HCT116 (cell line): ENCODE measurements around the gene ITIH1. TPM values are rescaled to one million over a fixed set of nuclear protein-coding genes. Genes with fewer than 3 reads are reported as not detected.

Experiments
- ATAC-seq: fragments of 200-7000 bp; cut with Tn5 transposase; 2 replicates; pipeline ENCODE4 v1.9.1; 2020; ENCODE audit warnings: mild to moderate bottlenecking, moderate library complexity
- BruUV-seq: library from RNA; stranded (reverse); fragments of 400-500 nt; replicated peaks from 2 replicates; lab custom pipeline; 2021; lab: Mats Ljungman, UMichigan
- CTCF ChIA-PET: fragments of 300-600 bp; sonication (Branson Sonifier 250); formaldehyde crosslinking; loops from one replicate; lab custom pipeline; 2021; ENCODE audit warnings: antibody characterized with exemption; lab: Charles Lee
- POLR2A ChIA-PET: fragments of 300-600, 350-600 bp; sonication (Branson Sonifier 250); formaldehyde crosslinking; loops from one replicate; lab custom pipeline; 2021; ENCODE audit warnings: antibody characterized with exemption; lab: Charles Lee
- RAD21 ChIA-PET, 2 experiments: fragments of 300-600 bp; sonication (Branson Sonifier 250); formaldehyde crosslinking; loops; one replicate each; lab custom pipeline; 2023; ENCODE audit warnings: low total read pairs in 2 of 2; ENCODE audit not compliant: uncharacterized antibody in 2 of 2, unreplicated experiment in 2 of 2, low non-redundant PET in 1 of 2; lab: Charles Lee
- DNase-seq: peaks from one replicate; pipeline ENCODE4 v3.0.0-alpha.2; 2010; ENCODE audit warnings: low read depth, low spot score
- H2AFZ ChIP-seq: fragments of 200-600 bp; shearing (Covaris generic), sonication (generic); 2 replicates; pipeline ENCODE4 v1.6.1; 2017; ENCODE audit warnings: low read depth, mixed run types, mixed read lengths, antibody characterized with exemption, low read length; ENCODE audit not compliant: poor library complexity, severe bottlenecking
- H3K27ac ChIP-seq: 2 replicates; pipeline ENCODE4 v1.5.1; 2012; ENCODE audit warnings: low read depth, low read length
- H3K27me3 ChIP-seq: fragments of 200-600 bp; sonication (generic); 2 replicates; pipeline ENCODE4 v1.6.1; 2016; ENCODE audit warnings: mixed run types, low read length, mixed read lengths; ENCODE audit not compliant: insufficient read depth
- H3K36me3 ChIP-seq, 2 experiments: fragments of 200-500 bp in 1 of 2; fragments of 200-600 bp in 1 of 2; sonication (Bioruptor generic) in 1 of 2; sonication (generic) in 1 of 2; 2 replicates each; pipeline versions ENCODE4 v1.5.1 to v1.6.1; 2014 to 2016; ENCODE audit warnings: low read length in 2 of 2, inconsistent platforms in 1 of 2, mixed read lengths in 1 of 2, mixed run types in 1 of 2; ENCODE audit not compliant: insufficient read depth in 2 of 2, control insufficient read depth in 1 of 2
- H3K4me1 ChIP-seq, 2 experiments: fragments of 200-600 bp in 1 of 2; sonication (generic) in 1 of 2; 2 replicates each; pipeline versions ENCODE4 v1.5.1 to v1.6.1; 2012 to 2017; ENCODE audit warnings: low read length in 2 of 2, inconsistent platforms in 1 of 2, mild to moderate bottlenecking in 1 of 2, mixed read lengths in 1 of 2, mixed run types in 1 of 2, moderate library complexity in 1 of 2; ENCODE audit not compliant: insufficient read depth in 2 of 2, control insufficient read depth in 1 of 2
- H3K4me2 ChIP-seq: fragments of 200-600 bp; sonication (generic); 2 replicates; pipeline ENCODE4 v1.6.1; 2017; ENCODE audit warnings: mixed run types, low read length, mixed read lengths
- H3K4me3 ChIP-seq, 2 experiments: fragments of 200-600 bp in 1 of 2; sonication (generic) in 1 of 2; replicated peaks in 1 of 2; 2 replicates each; pipeline ENCODE4 v1.5.1; 2011 to 2016; ENCODE audit warnings: low read length in 2 of 2, control low read depth in 1 of 2, low read depth in 1 of 2, mild to moderate bottlenecking in 1 of 2, mixed read lengths in 1 of 2, mixed run types in 1 of 2
- H3K79me2 ChIP-seq: fragments of 200-600 bp; sonication (generic); 2 replicates; pipeline ENCODE4 v1.6.1; 2017; ENCODE audit warnings: mild to moderate bottlenecking, mixed run types, low read length, moderate library complexity, mixed read lengths; ENCODE audit not compliant: insufficient read depth
- H3K9ac ChIP-seq: fragments of 200-600 bp; sonication (generic); 2 replicates; pipeline ENCODE4 v1.6.1; 2016; ENCODE audit warnings: low read length, mixed read lengths
- H3K9me2 ChIP-seq: fragments of 200-600 bp; sonication (generic), shearing (Covaris generic); 2 replicates; pipeline ENCODE4 v1.6.1; 2017; ENCODE audit warnings: mixed run types, mild to moderate bottlenecking, moderate library complexity; ENCODE audit not compliant: insufficient read depth
- H3K9me3 ChIP-seq, 2 experiments: fragments of 200-500 bp in 1 of 2; fragments of 200-600 bp in 1 of 2; sonication (Bioruptor generic) in 1 of 2; sonication (generic) in 1 of 2; 2 replicates each; pipeline ENCODE4 v1.6.1; 2014 to 2017; ENCODE audit warnings: low read length in 2 of 2, mixed read lengths in 2 of 2, inconsistent platforms in 1 of 2, low read depth in 1 of 2, mild to moderate bottlenecking in 1 of 2, mixed run types in 1 of 2, moderate library complexity in 1 of 2; ENCODE audit not compliant: control insufficient read depth in 1 of 2, insufficient read depth in 1 of 2
- H4K20me1 ChIP-seq: fragments of 200-600 bp; sonication (generic), shearing (Covaris generic); 2 replicates; pipeline ENCODE4 v1.6.1; 2017; ENCODE audit warnings: mixed run types, mild to moderate bottlenecking, moderate library complexity; ENCODE audit not compliant: insufficient read depth
- CBX3 ChIP-seq: IDR thresholded peaks from 2 replicates; pipeline ENCODE4 v1.6.1; 2012; ENCODE audit warnings: low read depth
- CEBPB ChIP-seq: IDR thresholded peaks from 2 replicates; pipeline ENCODE4 v1.6.1; 2012; ENCODE audit warnings: low read depth
- EGR1 ChIP-seq: IDR thresholded peaks from 2 replicates; pipeline ENCODE4 v1.6.1; 2012; ENCODE audit warnings: low read depth
- EZH2 ChIP-seq: fragments of 200-600 bp; sonication (generic); IDR thresholded peaks from 2 replicates; pipeline ENCODE4 v1.6.1; 2017; ENCODE audit warnings: antibody characterized with exemption, mixed run types
- FOSL1 ChIP-seq: IDR thresholded peaks from 2 replicates; pipeline ENCODE4 v1.6.1; 2012; ENCODE audit warnings: low read depth
- JUND ChIP-seq: IDR thresholded peaks from 2 replicates; pipeline ENCODE4 v1.6.1; 2012
- POLR2A ChIP-seq: IDR thresholded peaks from 2 replicates; pipeline ENCODE4 v1.7.0; 2011; ENCODE audit warnings: borderline replicate concordance; ENCODE audit not compliant: insufficient read depth, insufficient read length; ENCODE audit errors: extremely low read depth
- POLR2AphosphoS5 ChIP-seq: IDR thresholded peaks from 2 replicates; pipeline ENCODE4 v1.6.1; 2011; ENCODE audit warnings: mild to moderate bottlenecking, low read depth, low read length, moderate library complexity
- SIN3A ChIP-seq: IDR thresholded peaks from 2 replicates; pipeline ENCODE4 v1.6.1; 2012; ENCODE audit warnings: low read depth
- SRF ChIP-seq: IDR thresholded peaks from 2 replicates; pipeline ENCODE4 v1.6.1; 2012; ENCODE audit warnings: low read depth
- TCF7L2 ChIP-seq: IDR thresholded peaks from 2 replicates; pipeline ENCODE4 v1.7.0; 2011; ENCODE audit warnings: borderline replicate concordance, inconsistent platforms; ENCODE audit not compliant: insufficient read depth, insufficient read length; ENCODE audit errors: extremely low read depth
- ZFX ChIP-seq: fragments of 450-650 bp; IDR thresholded peaks from 2 replicates; pipeline ENCODE4 v1.6.1; 2017
- ZNF274 ChIP-seq: fragments of 200-500 bp; sonication (Bioruptor generic); IDR thresholded peaks from 2 replicates; pipeline ENCODE4 v1.6.1; 2014; ENCODE audit warnings: mild to moderate bottlenecking, low read depth, low read length, inconsistent platforms
- intact Hi-C: fragments of 100-400 bp; cut with micrococcal nuclease; formaldehyde crosslinking; loops from 2 replicates; pipeline ENCODE4 v1.10.0; 2022
- total RNA-seq: library from RNA; stranded (reverse); gene quantifications from one replicate; pipeline ENCODE4 v1.2.1, GENCODE V29; 2021; ENCODE audit not compliant: unreplicated experiment
- TF ChIP-seq, protein P1 (sequence below): IDR thresholded peaks from 2 replicates; pipeline ENCODE4 v1.6.1; 2012; ENCODE audit warnings: low read depth
- TF ChIP-seq, protein P2 (sequence below), 3 experiments: fragments of 200-600 bp in 1 of 3; sonication (generic) in 1 of 3; IDR thresholded peaks in 2 of 3; conservative IDR thresholded peaks in 1 of 3; 2 replicates each; pipeline ENCODE4 v1.5.1; 2012 to 2017; ENCODE audit warnings: low read depth in 2 of 3, low read length in 2 of 3, antibody characterized with exemption in 1 of 3, borderline replicate concordance in 1 of 3, control low read depth in 1 of 3, mild to moderate bottlenecking in 1 of 3, mixed read lengths in 1 of 3, mixed run types in 1 of 3, moderate library complexity in 1 of 3; ENCODE audit not compliant: insufficient read depth in 1 of 3
- TF ChIP-seq, protein P3 (sequence below): IDR thresholded peaks from 2 replicates; pipeline ENCODE4 v1.6.1; 2012

ITIH1 gene
- total RNA-seq, 1 experiment from 2014 or later, result 0.37 TPM

DNA sequence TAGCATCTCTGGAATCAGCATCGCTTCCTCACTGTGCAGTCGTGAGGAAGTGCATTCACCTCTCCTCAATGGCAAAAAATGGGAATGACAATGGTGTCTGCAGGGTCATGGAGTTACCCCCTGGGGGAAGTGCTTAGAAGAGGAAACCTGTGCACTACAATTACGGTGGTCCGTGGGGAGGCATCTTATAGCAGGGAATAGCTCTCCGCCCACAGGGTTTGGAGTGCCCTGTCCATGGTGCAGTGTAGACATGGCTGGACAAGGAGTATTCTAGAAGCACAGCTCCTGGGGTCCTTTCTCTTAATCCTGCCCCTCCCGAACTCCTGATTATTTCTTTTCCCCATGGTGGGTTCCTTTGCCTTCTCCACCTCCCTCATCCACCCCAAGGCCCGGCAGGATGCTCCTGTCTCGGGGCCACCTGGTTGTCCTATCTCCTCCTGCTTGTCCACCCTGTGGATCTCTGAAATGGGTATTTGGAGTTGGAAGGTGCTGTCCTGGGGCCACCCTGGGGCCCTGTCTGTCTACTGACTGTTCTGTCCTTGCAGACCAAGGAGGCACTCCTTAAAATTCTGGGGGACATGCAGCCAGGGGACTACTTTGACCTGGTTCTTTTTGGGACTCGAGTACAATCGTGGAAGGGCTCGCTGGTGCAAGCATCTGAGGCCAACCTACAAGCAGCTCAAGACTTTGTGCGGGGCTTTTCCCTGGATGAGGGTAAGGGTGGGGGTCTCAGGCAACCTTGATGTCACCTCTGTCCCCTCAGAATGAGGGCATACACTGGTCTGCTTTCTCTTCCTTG lies 5.2 kb downstream of the ITIH1 start:
- H3K9me3 ChIP-seq, result no peaks in the 10 kb centered on the region
- H3K4me1 ChIP-seq, result no peaks in the 10 kb centered on the region
- BruUV-seq, result no TSS peak
- no peak overlapping the region for H3K4me3 ChIP-seq
- DNase-seq, result no peak
- CTCF ChIA-PET, result no interaction called here
- H3K9ac ChIP-seq, result no peak overlapping the region
- intact Hi-C loops, result no loop called here
- RAD21 ChIA-PET, result no interaction called here
- H3K79me2 ChIP-seq, result no peaks in the 10 kb centered on the region
- no peak for ATAC-seq
- no peak overlapping the region for H3K4me2 ChIP-seq
- POLR2A ChIA-PET, result no interaction called here
- peaks cover 30% of the 10 kb centered on the region for H3K27me3 ChIP-seq
- H4K20me1 ChIP-seq, result no peaks in the 10 kb centered on the region
- no peak for TF ChIP-seq POLR2AphosphoS5
- no peak for TF ChIP-seq CBX3
- TF ChIP-seq EGR1, result no peak
- TF ChIP-seq ZFX, result no peak
- no peak for TF ChIP-seq FOSL1
- TF ChIP-seq, protein P1, sequence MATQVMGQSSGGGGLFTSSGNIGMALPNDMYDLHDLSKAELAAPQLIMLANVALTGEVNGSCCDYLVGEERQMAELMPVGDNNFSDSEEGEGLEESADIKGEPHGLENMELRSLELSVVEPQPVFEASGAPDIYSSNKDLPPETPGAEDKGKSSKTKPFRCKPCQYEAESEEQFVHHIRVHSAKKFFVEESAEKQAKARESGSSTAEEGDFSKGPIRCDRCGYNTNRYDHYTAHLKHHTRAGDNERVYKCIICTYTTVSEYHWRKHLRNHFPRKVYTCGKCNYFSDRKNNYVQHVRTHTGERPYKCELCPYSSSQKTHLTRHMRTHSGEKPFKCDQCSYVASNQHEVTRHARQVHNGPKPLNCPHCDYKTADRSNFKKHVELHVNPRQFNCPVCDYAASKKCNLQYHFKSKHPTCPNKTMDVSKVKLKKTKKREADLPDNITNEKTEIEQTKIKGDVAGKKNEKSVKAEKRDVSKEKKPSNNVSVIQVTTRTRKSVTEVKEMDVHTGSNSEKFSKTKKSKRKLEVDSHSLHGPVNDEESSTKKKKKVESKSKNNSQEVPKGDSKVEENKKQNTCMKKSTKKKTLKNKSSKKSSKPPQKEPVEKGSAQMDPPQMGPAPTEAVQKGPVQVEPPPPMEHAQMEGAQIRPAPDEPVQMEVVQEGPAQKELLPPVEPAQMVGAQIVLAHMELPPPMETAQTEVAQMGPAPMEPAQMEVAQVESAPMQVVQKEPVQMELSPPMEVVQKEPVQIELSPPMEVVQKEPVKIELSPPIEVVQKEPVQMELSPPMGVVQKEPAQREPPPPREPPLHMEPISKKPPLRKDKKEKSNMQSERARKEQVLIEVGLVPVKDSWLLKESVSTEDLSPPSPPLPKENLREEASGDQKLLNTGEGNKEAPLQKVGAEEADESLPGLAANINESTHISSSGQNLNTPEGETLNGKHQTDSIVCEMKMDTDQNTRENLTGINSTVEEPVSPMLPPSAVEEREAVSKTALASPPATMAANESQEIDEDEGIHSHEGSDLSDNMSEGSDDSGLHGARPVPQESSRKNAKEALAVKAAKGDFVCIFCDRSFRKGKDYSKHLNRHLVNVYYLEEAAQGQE, result no peak
- TF ChIP-seq, all 23 proteins: peak for 0
- Histone ChIP-seq H3K36me3 (no peaks in the 10 kb centered on the region), H2AFZ (no peak overlapping the region), H3K9me2 (no peaks in the 10 kb centered on the region), H3K27ac (no peak overlapping the region)

DNA sequence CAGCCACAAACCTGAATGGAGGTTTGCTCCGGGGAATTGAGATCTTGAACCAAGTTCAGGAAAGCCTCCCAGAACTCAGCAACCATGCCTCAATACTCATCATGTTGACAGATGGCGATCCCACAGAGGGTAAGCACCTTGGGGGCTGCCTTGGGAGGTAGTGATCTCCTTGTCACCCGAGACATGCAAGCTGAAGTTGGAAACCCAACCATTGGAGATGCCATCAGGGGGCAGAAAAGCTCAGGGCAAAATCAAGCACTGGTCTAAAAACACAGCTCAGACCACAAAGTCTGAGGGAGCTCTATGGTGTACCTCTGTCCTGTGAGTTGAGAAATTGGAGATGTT lies 5.8 kb downstream of the ITIH1 start:
- Histone ChIP-seq H3K36me3 (no peaks in the 10 kb centered on the region), H3K79me2 (no peaks in the 10 kb centered on the region), H3K4me2 (no peak overlapping the region), H3K4me3 (no peak overlapping the region), H3K4me1 (no peaks in the 10 kb centered on the region)
- no peak for DNase-seq
- TF ChIP-seq, protein P2, sequence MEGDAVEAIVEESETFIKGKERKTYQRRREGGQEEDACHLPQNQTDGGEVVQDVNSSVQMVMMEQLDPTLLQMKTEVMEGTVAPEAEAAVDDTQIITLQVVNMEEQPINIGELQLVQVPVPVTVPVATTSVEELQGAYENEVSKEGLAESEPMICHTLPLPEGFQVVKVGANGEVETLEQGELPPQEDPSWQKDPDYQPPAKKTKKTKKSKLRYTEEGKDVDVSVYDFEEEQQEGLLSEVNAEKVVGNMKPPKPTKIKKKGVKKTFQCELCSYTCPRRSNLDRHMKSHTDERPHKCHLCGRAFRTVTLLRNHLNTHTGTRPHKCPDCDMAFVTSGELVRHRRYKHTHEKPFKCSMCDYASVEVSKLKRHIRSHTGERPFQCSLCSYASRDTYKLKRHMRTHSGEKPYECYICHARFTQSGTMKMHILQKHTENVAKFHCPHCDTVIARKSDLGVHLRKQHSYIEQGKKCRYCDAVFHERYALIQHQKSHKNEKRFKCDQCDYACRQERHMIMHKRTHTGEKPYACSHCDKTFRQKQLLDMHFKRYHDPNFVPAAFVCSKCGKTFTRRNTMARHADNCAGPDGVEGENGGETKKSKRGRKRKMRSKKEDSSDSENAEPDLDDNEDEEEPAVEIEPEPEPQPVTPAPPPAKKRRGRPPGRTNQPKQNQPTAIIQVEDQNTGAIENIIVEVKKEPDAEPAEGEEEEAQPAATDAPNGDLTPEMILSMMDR (IDR thresholded peaks at IDR 0.05 in 2 of 3, conservative IDR thresholded peaks at IDR 0.05 in 1 of 3; ENCODE audit: borderline replicate concordance in 1 of 3, insufficient read depth in 1 of 3, low read depth in 2 of 3, low read length in 2 of 3), result no peak
- TF ChIP-seq CEBPB (no peak), POLR2A (no peak), ZNF274 (no peak), EZH2 (no peak), POLR2AphosphoS5 (no peak), SIN3A (no peak), SRF (no peak), CBX3 (no peak), JUND (no peak), TCF7L2 (no peak)
- TF ChIP-seq, protein P3, sequence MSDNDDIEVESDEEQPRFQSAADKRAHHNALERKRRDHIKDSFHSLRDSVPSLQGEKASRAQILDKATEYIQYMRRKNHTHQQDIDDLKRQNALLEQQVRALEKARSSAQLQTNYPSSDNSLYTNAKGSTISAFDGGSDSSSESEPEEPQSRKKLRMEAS, result no peak
- TF ChIP-seq, all 23 proteins: peak for 0
- no TSS peak for BruUV-seq
- H3K9me3 ChIP-seq, result no peaks in the 10 kb centered on the region
- ChIA-PET CTCF (no interaction called here), RAD21 (no interaction called here), POLR2A (no interaction called here)
- H3K27ac ChIP-seq, result no peak overlapping the region
- intact Hi-C loops, result no loop called here
- no peaks in the 10 kb centered on the region for H3K9me2 ChIP-seq
- ATAC-seq, result no peak
- no peak overlapping the region for H3K9ac ChIP-seq
- no peaks in the 10 kb centered on the region for H4K20me1 ChIP-seq
- no peak overlapping the region for H2AFZ ChIP-seq
- peaks cover 30% of the 10 kb centered on the region for H3K27me3 ChIP-seq
